ENCODE data around the gene CTXN1.
"Not testable (repeated sequence)": the region's sequence is repeated elsewhere in the genome, so short reads cannot be mapped to it uniquely, and the experiment has no call there.

The CTXN1 gene

GRCh38 chr19:7965921-7966665 lies 40.2 kb upstream of the CTXN1 start:
- DNase-seq (ENCODE audit: insufficient read length, low spot score), result no peak
- TF ChIP-seq TAF1 (IDR thresholded peaks at IDR 0.05; ENCODE audit: low read depth, low read length), result no peak
- no peak for TF ChIP-seq SPI1 (IDR thresholded peaks at IDR 0.05; ENCODE audit: low read depth, low read length)
- no peak for FAIRE-seq

DNA sequence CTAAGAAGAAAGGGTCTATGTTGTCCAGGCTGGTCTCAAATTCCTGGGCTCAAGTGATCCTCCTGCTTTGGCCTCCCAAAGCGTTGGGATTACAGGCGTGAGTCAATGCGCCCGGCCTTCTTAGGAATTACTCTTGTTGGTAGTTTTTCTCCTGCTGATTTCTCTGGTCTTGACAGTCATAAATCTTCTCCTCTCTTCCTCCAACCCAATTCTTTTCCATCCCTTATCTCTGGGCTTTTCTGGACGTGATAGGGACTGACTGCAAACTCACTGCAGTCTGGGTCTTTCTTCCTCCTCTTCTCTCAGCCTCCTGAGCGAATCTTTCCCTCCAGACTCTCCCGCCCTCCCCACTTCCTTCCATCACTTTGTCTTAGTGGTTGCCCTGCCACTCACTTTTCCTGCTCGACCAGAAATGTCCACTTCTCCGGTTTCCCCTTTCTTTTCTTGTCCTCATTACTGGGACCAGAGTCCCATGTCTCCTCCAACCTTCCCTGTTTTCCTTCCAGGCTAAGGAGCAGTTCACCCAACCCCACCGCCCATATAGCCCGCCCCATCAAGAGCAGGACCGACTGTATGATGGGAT lies 39.4 kb upstream of the CTXN1 start:
- no peak for DNase-seq (ENCODE audit: insufficient read length, low spot score)
- FAIRE-seq, result no peak
- no peak for TF ChIP-seq POLR2AphosphoS5 (IDR thresholded peaks at IDR 0.05; ENCODE audit: low read depth, low read length)
- no peak for TF ChIP-seq TAF1 (IDR thresholded peaks at IDR 0.05; ENCODE audit: low read depth, low read length)
- TF ChIP-seq POLR2A (IDR thresholded peaks at IDR 0.05; ENCODE audit: low read depth, low read length), result no peak
- TF ChIP-seq POU2F2 (IDR thresholded peaks at IDR 0.05; ENCODE audit: low read depth, low read length), result no peak
- TF ChIP-seq PAX5 (IDR thresholded peaks at IDR 0.05; ENCODE audit: insufficient read depth, low read length, severe bottlenecking), result no peak
- TF ChIP-seq SPI1 (IDR thresholded peaks at IDR 0.05; ENCODE audit: low read depth, low read length), result no peak

GRCh38 chr19:7963566-7963965 lies 37.6 kb upstream of the CTXN1 start:
- DNase-seq (ENCODE audit: insufficient read length, low spot score) (no peak), FAIRE-seq (no peak)
- TF ChIP-seq POLR2A (IDR thresholded peaks at IDR 0.05; ENCODE audit: low read depth, low read length), result no peak
- no peak for TF ChIP-seq TAF1 (IDR thresholded peaks at IDR 0.05; ENCODE audit: low read depth, low read length)
- TF ChIP-seq SPI1 (IDR thresholded peaks at IDR 0.05; ENCODE audit: low read depth, low read length), result no peak

DNA sequence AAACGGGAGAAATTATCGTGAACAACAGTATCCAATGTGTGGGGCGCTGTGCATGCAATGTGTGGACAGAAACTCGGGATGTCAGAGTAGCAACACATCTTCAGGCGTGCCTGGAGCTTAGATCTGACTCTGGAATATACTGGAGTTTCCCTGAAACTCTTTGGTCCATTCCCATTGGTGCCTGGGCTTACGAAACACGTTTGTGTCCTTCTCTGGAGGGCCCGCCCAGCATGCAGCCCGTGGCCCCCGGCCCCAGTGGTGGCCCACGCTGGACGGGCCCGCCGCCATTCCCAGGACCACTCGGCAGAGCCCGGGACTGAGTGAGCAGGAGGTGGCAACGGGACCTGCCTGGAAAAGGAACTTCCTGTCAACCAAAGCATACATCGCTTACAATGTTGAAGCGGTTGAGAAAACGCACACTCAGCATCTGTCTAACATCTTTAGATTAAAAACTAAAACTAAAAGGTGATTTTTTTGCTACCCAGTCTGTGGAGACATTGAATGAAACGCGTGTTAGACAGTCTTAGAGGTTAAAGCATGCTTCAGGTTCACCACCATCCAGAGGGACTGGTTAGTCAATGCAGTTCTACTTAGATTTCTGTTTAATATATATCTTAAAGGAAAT lies 36.8 kb upstream of the CTXN1 start:
- DNase-seq (ENCODE audit: insufficient read length, low spot score) (no peak), FAIRE-seq (no peak)
- TF ChIP-seq POLR2AphosphoS5 (IDR thresholded peaks at IDR 0.05; ENCODE audit: low read depth, low read length), result no peak
- no peak for TF ChIP-seq POU2F2 (IDR thresholded peaks at IDR 0.05; ENCODE audit: low read depth, low read length)
- TF ChIP-seq POLR2A (IDR thresholded peaks at IDR 0.05; ENCODE audit: low read depth, low read length), result no peak
- no peak for TF ChIP-seq TAF1 (IDR thresholded peaks at IDR 0.05; ENCODE audit: low read depth, low read length)
- TF ChIP-seq SPI1 (IDR thresholded peaks at IDR 0.05; ENCODE audit: low read depth, low read length), result no peak
- no peak for TF ChIP-seq PAX5 (IDR thresholded peaks at IDR 0.05; ENCODE audit: insufficient read depth, low read length, severe bottlenecking)

DNA sequence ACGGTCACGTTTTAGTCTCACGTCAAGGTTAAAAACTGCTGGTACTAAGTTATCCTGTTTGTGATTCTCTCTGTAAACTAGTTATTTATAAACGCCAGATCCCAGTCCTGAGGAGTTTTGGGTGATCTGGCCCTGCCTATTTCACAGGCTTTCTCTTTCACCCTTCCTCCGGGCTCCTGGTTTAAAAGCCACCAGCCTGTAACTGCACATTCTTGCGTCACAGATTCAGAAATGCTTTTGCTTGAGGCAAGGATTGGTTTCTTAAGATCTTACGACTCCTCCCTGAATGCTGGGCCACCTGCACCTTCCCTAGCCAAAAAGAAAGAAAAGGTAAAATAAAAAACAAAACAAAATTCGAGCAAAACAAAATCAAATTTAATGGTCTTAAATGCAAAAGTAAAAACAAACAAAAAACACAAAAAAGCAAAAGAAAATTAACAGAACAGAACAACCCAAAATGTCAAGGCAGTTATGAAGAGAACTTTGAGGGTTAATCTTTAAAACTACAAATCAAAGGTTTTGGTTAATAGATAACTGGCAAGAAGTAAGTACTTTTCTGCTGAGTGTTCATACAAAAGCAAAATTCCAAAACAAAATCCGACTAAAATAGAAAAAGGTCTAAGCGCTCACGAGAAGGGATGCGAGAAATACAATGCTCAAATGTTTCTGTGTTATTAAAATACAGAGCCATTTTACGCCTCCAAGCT lies 36.1 kb upstream of the CTXN1 start:
- FAIRE-seq (no peak), DNase-seq (ENCODE audit: insufficient read length, low spot score) (no peak)
- TF ChIP-seq TAF1 (IDR thresholded peaks at IDR 0.05; ENCODE audit: low read depth, low read length) (no peak), PAX5 (IDR thresholded peaks at IDR 0.05; ENCODE audit: insufficient read depth, low read length, severe bottlenecking) (no peak), POU2F2 (IDR thresholded peaks at IDR 0.05; ENCODE audit: low read depth, low read length) (no peak), SPI1 (IDR thresholded peaks at IDR 0.05; ENCODE audit: low read depth, low read length) (no peak), POLR2AphosphoS5 (IDR thresholded peaks at IDR 0.05; ENCODE audit: low read depth, low read length) (no peak), POLR2A (IDR thresholded peaks at IDR 0.05; ENCODE audit: low read depth, low read length) (no peak)

GRCh38 chr19:7961082-7961481 lies 35.1 kb upstream of the CTXN1 start:
- FAIRE-seq; DNase-seq (ENCODE audit: insufficient read length, low spot score): not testable (repeated sequence)

DNA sequence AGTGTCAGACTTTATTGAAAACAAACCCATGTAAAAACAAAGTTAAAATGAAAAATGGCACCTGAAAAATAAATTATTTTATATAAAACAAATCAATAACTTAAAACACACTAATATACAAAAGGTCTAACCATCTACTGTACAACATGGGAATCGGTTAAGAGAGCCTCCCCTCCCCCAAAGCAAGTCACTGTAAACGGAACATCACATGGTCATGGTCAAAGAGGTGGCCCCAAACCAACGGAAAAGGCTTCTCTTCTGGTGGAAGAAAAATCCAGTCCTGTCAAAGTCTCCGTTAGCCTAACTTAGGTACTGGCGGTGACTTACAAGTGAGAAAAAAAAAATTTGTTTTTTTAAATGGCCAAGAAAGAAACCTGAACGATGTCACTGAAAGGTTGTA lies 33.3 kb upstream of the CTXN1 start:
- no peak for FAIRE-seq
- no peak for DNase-seq (ENCODE audit: insufficient read length, low spot score)
- TF ChIP-seq POLR2A (IDR thresholded peaks at IDR 0.05; ENCODE audit: low read depth, low read length), result no peak
- TF ChIP-seq POLR2AphosphoS5 (IDR thresholded peaks at IDR 0.05; ENCODE audit: low read depth, low read length), result no peak
- no peak for TF ChIP-seq TAF1 (IDR thresholded peaks at IDR 0.05; ENCODE audit: low read depth, low read length)

DNA sequence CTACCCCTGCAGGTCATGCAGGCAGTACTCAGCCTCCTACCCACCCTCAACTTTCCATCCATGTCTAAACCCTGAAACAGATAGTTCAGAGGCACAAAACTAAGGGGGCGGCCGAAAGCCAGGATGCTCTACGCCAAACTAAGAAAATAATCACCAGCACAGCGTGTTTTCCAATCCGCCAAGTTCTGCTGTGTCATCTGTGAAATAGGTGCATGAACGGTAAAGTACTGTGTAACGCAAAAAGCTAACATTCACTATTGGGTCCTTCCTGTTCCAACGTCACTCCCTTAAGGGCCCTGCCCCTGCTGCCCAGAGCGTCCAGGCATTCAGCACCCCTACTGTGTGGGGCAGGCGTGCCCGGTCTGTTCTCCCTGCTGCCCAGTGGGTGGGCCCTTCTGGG lies 29.8 kb upstream of the CTXN1 start:
- TF ChIP-seq POU2F2 (IDR thresholded peaks at IDR 0.05; ENCODE audit: low read depth, low read length) (no peak), POLR2AphosphoS5 (IDR thresholded peaks at IDR 0.05; ENCODE audit: low read depth, low read length) (no peak), POLR2A (IDR thresholded peaks at IDR 0.05; ENCODE audit: low read depth, low read length) (no peak), PAX5 (IDR thresholded peaks at IDR 0.05; ENCODE audit: insufficient read depth, low read length, severe bottlenecking) (no peak), SPI1 (IDR thresholded peaks at IDR 0.05; ENCODE audit: low read depth, low read length) (no peak), TAF1 (IDR thresholded peaks at IDR 0.05; ENCODE audit: low read depth, low read length) (no peak)
- FAIRE-seq (no peak), DNase-seq (ENCODE audit: insufficient read length, low spot score) (no peak)

DNA sequence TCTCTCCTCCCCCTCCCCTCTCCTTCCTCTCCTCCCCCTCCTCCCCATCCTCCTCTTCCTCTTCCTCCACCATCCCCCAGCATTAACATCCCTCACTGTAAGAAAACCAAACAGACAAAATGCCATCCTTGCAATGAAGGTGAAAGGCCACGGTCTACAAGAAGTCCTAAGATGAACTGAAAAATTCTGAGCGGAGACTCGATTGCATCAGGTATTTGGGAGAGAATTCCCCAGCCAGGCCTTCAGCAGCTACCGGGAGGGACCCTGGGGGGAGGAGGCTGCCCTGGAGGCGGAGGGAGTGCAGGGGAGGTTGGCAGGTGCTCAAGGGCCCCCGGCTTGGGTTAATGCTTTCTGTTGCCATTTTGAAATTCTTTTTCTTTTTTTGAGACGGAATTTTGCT lies 27.6 kb upstream of the CTXN1 start:
- FAIRE-seq (no peak), DNase-seq (ENCODE audit: insufficient read length, low spot score) (no peak)
- TF ChIP-seq POU2F2 (IDR thresholded peaks at IDR 0.05; ENCODE audit: low read depth, low read length), result no peak
- no peak for TF ChIP-seq SPI1 (IDR thresholded peaks at IDR 0.05; ENCODE audit: low read depth, low read length)
- TF ChIP-seq TAF1 (IDR thresholded peaks at IDR 0.05; ENCODE audit: low read depth, low read length), result no peak
- TF ChIP-seq PAX5 (IDR thresholded peaks at IDR 0.05; ENCODE audit: insufficient read depth, low read length, severe bottlenecking), result no peak
- no peak for TF ChIP-seq POLR2A (IDR thresholded peaks at IDR 0.05; ENCODE audit: low read depth, low read length)
- no peak for TF ChIP-seq POLR2AphosphoS5 (IDR thresholded peaks at IDR 0.05; ENCODE audit: low read depth, low read length)

DNA sequence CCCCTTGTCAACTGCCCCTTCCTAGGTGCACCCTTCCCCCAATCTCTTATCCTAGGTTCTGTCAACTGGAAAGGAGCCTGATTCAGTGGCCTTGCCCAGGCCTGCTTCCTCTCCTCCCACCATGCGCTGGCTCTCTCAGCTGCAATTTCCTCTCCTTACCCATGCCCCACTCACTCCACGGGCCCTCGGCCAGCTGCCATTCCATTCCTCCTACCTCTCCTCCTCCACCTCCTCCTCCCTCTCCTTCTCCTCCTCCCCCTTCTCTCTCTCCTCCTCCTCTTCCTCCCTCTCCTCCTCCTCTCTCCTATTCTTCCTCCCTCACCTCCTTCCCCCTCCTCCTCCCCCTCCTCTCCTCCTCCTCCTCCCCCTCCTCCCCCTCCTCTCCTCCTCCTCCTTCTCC lies 27.1 kb upstream of the CTXN1 start:
- DNase-seq (ENCODE audit: insufficient read length, low spot score), result no peak
- TF ChIP-seq POLR2A (IDR thresholded peaks at IDR 0.05; ENCODE audit: low read depth, low read length) (no peak), PAX5 (IDR thresholded peaks at IDR 0.05; ENCODE audit: insufficient read depth, low read length, severe bottlenecking) (no peak), SPI1 (IDR thresholded peaks at IDR 0.05; ENCODE audit: low read depth, low read length) (no peak), TAF1 (IDR thresholded peaks at IDR 0.05; ENCODE audit: low read depth, low read length) (no peak), POU2F2 (IDR thresholded peaks at IDR 0.05; ENCODE audit: low read depth, low read length) (no peak)
- FAIRE-seq, result no peak

All from GM12891 (cell line).